Retinal pigment epithelial cell (primary cell): ENCODE data around the gene PLD1.

Experiments
- DNase-seq: peaks from one replicate; pipeline ENCODE4 v3.0.0-alpha.2; 2010; ENCODE audit warnings: low read depth
- H3K4me3 ChIP-seq: 2 replicates; pipeline ENCODE4 v1.5.1; 2011; ENCODE audit warnings: mild to moderate bottlenecking, low read length, control low read depth, moderate library complexity
- TF ChIP-seq, protein P1 (sequence below): conservative IDR thresholded peaks from 2 replicates; pipeline ENCODE4 v1.5.1; 2011; ENCODE audit warnings: low read depth, low read length, control low read depth, inconsistent platforms

The PLD1 gene

DNA sequence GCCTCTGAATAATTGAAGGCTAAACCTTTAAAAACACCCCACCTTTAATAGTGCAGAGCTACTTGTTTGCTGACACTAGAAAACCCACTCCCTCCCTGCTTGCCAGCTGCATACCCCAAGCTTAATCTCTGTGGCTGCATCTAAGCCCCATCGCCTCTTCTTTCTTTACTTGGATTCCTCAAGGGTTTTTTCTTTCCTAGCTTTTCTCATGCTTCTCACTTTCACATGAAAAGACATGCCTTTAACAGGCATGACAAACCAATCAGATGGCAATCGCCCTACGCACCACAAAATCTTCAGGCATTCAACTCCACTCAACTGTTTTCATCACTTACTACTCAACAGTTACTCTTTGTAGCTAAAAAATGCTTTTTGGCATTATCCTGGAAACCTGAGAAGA, 77.5 kb downstream of the PLD1 start:
- no peak for DNase-seq
- TF ChIP-seq, protein P1, sequence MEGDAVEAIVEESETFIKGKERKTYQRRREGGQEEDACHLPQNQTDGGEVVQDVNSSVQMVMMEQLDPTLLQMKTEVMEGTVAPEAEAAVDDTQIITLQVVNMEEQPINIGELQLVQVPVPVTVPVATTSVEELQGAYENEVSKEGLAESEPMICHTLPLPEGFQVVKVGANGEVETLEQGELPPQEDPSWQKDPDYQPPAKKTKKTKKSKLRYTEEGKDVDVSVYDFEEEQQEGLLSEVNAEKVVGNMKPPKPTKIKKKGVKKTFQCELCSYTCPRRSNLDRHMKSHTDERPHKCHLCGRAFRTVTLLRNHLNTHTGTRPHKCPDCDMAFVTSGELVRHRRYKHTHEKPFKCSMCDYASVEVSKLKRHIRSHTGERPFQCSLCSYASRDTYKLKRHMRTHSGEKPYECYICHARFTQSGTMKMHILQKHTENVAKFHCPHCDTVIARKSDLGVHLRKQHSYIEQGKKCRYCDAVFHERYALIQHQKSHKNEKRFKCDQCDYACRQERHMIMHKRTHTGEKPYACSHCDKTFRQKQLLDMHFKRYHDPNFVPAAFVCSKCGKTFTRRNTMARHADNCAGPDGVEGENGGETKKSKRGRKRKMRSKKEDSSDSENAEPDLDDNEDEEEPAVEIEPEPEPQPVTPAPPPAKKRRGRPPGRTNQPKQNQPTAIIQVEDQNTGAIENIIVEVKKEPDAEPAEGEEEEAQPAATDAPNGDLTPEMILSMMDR, result no peak

DNA sequence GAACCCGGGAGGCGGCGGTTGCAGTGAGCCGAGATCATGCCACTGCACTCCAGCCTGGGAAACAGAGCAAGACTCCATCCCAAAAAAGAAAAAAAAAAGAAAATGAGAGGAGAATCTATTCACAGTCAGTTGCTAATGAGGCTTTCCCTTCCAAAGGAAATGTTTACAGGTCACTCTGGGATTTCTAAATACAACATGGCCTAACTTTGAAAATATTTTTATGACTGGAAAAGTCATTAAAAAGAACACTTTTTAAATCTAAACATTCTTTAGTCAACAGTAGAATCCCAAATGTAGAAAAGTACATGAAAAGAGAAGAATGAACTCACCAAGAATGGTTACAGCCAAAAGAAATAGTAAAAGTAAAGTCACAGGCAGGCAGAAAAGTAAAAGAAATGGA, 78.6 kb downstream of the PLD1 start:
- no peak for DNase-seq
- H3K4me3 ChIP-seq, result no peak overlapping the region
- TF ChIP-seq, protein P1, result no peak

More for the DNA sequence above, 77.5 kb downstream of the PLD1 start:
- no peak overlapping the region for H3K4me3 ChIP-seq

GRCh38 chr3:171729452-171730334, 80.6 kb downstream of the PLD1 start:
- no peak for DNase-seq
- no peak overlapping the region for H3K4me3 ChIP-seq
- TF ChIP-seq, protein P1, result no peak

- no peak for DNase-seq
- no peak overlapping the region for H3K4me3 ChIP-seq
- TF ChIP-seq, protein P1, result no peak
These were observed 83.0 kb downstream of the PLD1 start for GRCh38 chr3:171727288-171727687.

DNA sequence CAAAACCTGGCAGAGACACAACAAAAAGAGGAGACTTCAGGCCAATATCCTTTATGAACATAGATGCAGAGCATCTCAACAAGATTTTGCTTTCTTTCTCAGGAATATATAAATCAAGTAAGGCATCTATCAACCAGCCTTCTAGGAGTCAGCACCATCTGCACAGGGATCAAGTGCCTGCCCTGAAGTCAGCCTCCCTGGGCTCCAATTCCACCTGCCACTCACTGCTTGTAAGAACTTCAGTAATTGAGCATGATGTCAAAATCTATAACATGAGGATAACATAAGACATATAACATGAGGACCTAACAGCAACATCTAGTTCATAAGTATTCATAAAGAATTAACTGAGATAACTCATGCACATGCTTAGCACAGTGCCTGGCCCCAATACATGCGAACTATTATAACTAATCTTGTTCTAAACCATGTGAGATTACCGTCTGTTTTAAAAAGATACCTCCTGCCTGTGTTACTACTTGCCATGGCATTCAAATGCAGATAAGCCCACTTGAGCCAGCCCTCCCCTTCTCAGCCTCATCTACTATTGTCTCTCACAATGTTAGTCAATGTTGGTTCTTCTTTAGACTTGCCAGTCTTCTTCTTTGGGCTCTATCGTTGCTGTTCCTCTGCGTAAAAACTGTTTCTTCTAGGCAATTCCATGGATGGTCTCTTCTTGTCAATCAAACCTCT, 91.6 kb downstream of the PLD1 start:
- no peak for DNase-seq
- TF ChIP-seq, protein P1, result no peak

DNA sequence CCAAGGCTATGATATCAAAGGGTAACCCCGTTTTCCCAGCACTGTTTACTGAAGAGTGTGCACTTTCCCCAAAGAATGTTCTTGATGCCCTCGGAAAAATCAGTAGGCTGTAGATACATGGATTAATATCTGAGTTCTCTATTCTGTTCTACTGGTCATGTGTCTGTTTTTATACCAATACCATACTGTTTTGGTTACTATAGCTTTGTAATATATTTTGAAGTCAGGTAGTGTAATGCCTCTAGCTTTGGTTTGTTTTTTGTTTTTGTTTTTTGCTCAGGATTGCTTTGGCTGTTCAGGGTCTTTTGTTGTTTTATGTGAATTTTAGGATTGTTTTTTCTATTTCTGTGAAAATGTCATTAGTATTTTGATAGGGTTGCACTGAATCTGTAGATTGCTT, 95.1 kb downstream of the PLD1 start:
- no peak overlapping the region for H3K4me3 ChIP-seq
- no peak for DNase-seq
- TF ChIP-seq, protein P1, result no peak

More for the DNA sequence above, 91.6 kb downstream of the PLD1 start:
- H3K4me3 ChIP-seq, result no peak overlapping the region
